Measurements from ENCODE around the gene RAP1A.

RAP1A gene

GRCh38 chr1:111571987-111572386, 47.6 kb upstream of the RAP1A start:
- 93% methylated on average over 2 of the region's 2 CpGs for WGBS

GRCh38 chr1:111576547-111576946, 43.0 kb upstream of the RAP1A start:
- Histone ChIP-seq H3K36me3 (ENCODE audit: control insufficient read depth in 1 of 2, insufficient read depth in 2 of 2, low read depth in 1 of 2, low read length in 2 of 2) (no peaks in the 10 kb centered on the region), H3K9me3 (ENCODE audit: control insufficient read depth, low read length) (no peaks in the 10 kb centered on the region), H3K14ac (ENCODE audit: low read length in 2 of 2) (no peak overlapping the region), H3K27ac (ENCODE audit: low read length, poor library complexity, severe bottlenecking) (no peak overlapping the region), H2BK15ac (ENCODE audit: low read depth, poor library complexity, severe bottlenecking) (no peak overlapping the region), H3K4me1 (ENCODE audit: control insufficient read depth, insufficient read depth, low read depth, low read length) (no peaks in the 10 kb centered on the region), H3K4me3 (ENCODE audit: insufficient read depth in 1 of 2, low read depth in 1 of 2, low read length in 2 of 2) (no peak overlapping the region), H3K9ac (ENCODE audit: low read length) (no peak overlapping the region), H3K4ac (ENCODE audit: low read depth in 1 of 2, low read length in 2 of 2) (no peak overlapping the region), H3K79me1 (replicated peaks; ENCODE audit: low read length, poor library complexity, severe bottlenecking) (no peaks in the 10 kb centered on the region), H2BK12ac (ENCODE audit: low read length in 2 of 2) (no peak overlapping the region), H2AK5ac (ENCODE audit: low read length, severe bottlenecking) (no peak overlapping the region), H2AFZ (ENCODE audit: low read depth, low read length) (no peak overlapping the region), H3K23ac (ENCODE audit: low read length in 2 of 2) (no peak overlapping the region), H2BK120ac (ENCODE audit: low read depth, low read length) (no peak overlapping the region), H2BK5ac (ENCODE audit: low read depth, low read length, poor library complexity, severe bottlenecking) (no peak overlapping the region), H4K91ac (ENCODE audit: low read length) (no peak overlapping the region), H3K18ac (ENCODE audit: low read depth in 1 of 2, low read length in 2 of 2) (no peak overlapping the region), H3K27me3 (ENCODE audit: control insufficient read depth in 1 of 2, insufficient read depth in 1 of 2, low read length in 2 of 2) (no peaks in the 10 kb centered on the region), H4K8ac (ENCODE audit: low read length) (no peak overlapping the region), H3K4me2 (ENCODE audit: low read length, poor library complexity, severe bottlenecking) (no peak overlapping the region)
- no peak for DNase-seq
- WGBS = 91% methylated on average over 5 of the region's 7 CpGs

More at GRCh38 chr1:111571987-111572386, 47.6 kb upstream of the RAP1A start:
- DNase-seq = no peak
- Histone ChIP-seq H2AK5ac (ENCODE audit: low read length, severe bottlenecking) (no peak overlapping the region), H3K9ac (ENCODE audit: low read length) (no peak overlapping the region), H3K4ac (ENCODE audit: low read depth in 1 of 2, low read length in 2 of 2) (no peak overlapping the region), H3K4me2 (ENCODE audit: low read length, poor library complexity, severe bottlenecking) (no peak overlapping the region), H2BK120ac (ENCODE audit: low read depth, low read length) (no peak overlapping the region), H2BK15ac (ENCODE audit: low read depth, poor library complexity, severe bottlenecking) (no peak overlapping the region), H3K27ac (ENCODE audit: low read length, poor library complexity, severe bottlenecking) (no peak overlapping the region), H3K79me1 (replicated peaks; ENCODE audit: low read length, poor library complexity, severe bottlenecking) (no peaks in the 10 kb centered on the region), H4K91ac (ENCODE audit: low read length) (no peak overlapping the region), H3K4me3 (ENCODE audit: insufficient read depth in 1 of 2, low read depth in 1 of 2, low read length in 2 of 2) (no peak overlapping the region), H2BK12ac (ENCODE audit: low read length in 2 of 2) (no peak overlapping the region), H3K4me1 (ENCODE audit: control insufficient read depth, insufficient read depth, low read depth, low read length) (peaks cover 2% of the 10 kb centered on the region), H3K36me3 (ENCODE audit: control insufficient read depth in 1 of 2, insufficient read depth in 2 of 2, low read depth in 1 of 2, low read length in 2 of 2) (no peaks in the 10 kb centered on the region), H2AFZ (ENCODE audit: low read depth, low read length) (no peak overlapping the region), H3K27me3 (ENCODE audit: control insufficient read depth in 1 of 2, insufficient read depth in 1 of 2, low read length in 2 of 2) (no peaks in the 10 kb centered on the region), H3K18ac (ENCODE audit: low read depth in 1 of 2, low read length in 2 of 2) (no peak overlapping the region), H4K8ac (ENCODE audit: low read length) (no peak overlapping the region), H3K14ac (ENCODE audit: low read length in 2 of 2) (no peak overlapping the region), H3K9me3 (ENCODE audit: control insufficient read depth, low read length) (no peaks in the 10 kb centered on the region), H3K23ac (ENCODE audit: low read length in 2 of 2) (no peak overlapping the region), H2BK5ac (ENCODE audit: low read depth, low read length, poor library complexity, severe bottlenecking) (no peak overlapping the region)

- Histone ChIP-seq H3K18ac (ENCODE audit: low read depth in 1 of 2, low read length in 2 of 2) (no peak overlapping the region), H3K4me2 (ENCODE audit: low read length, poor library complexity, severe bottlenecking) (no peak overlapping the region), H3K14ac (ENCODE audit: low read length in 2 of 2) (no peak overlapping the region), H2AFZ (ENCODE audit: low read depth, low read length) (no peak overlapping the region), H4K91ac (ENCODE audit: low read length) (no peak overlapping the region), H3K79me1 (replicated peaks; ENCODE audit: low read length, poor library complexity, severe bottlenecking) (no peaks in the 10 kb centered on the region), H3K9ac (ENCODE audit: low read length) (no peak overlapping the region), H2BK12ac (ENCODE audit: low read length in 2 of 2) (no peak overlapping the region), H3K4me3 (ENCODE audit: insufficient read depth in 1 of 2, low read depth in 1 of 2, low read length in 2 of 2) (no peak overlapping the region), H3K23ac (ENCODE audit: low read length in 2 of 2) (no peak overlapping the region), H3K9me3 (ENCODE audit: control insufficient read depth, low read length) (no peaks in the 10 kb centered on the region), H2BK120ac (ENCODE audit: low read depth, low read length) (no peak overlapping the region), H2AK5ac (ENCODE audit: low read length, severe bottlenecking) (no peak overlapping the region), H3K4ac (ENCODE audit: low read depth in 1 of 2, low read length in 2 of 2) (no peak overlapping the region), H3K27me3 (ENCODE audit: control insufficient read depth in 1 of 2, insufficient read depth in 1 of 2, low read length in 2 of 2) (no peaks in the 10 kb centered on the region), H4K8ac (ENCODE audit: low read length) (no peak overlapping the region), H3K27ac (ENCODE audit: low read length, poor library complexity, severe bottlenecking) (no peak overlapping the region), H3K4me1 (ENCODE audit: control insufficient read depth, insufficient read depth, low read depth, low read length) (peaks cover 2% of the 10 kb centered on the region), H2BK15ac (ENCODE audit: low read depth, poor library complexity, severe bottlenecking) (no peak overlapping the region), H3K36me3 (ENCODE audit: control insufficient read depth in 1 of 2, insufficient read depth in 2 of 2, low read depth in 1 of 2, low read length in 2 of 2) (no peaks in the 10 kb centered on the region), H2BK5ac (ENCODE audit: low read depth, low read length, poor library complexity, severe bottlenecking) (no peak overlapping the region)
- DNase-seq = no peak
- WGBS = 63% methylated on average over 2 of the region's 2 CpGs
Observed at GRCh38 chr1:111577814-111578213, 41.8 kb upstream of the RAP1A start.

GRCh38 chr1:111581166-111581565, 38.4 kb upstream of the RAP1A start:
- WGBS = 95% methylated on average over 2 of the region's 2 CpGs

More at GRCh38 chr1:111581166-111581565, 38.4 kb upstream of the RAP1A start:
- Histone ChIP-seq H2AK5ac (ENCODE audit: low read length, severe bottlenecking) (no peak overlapping the region), H2BK15ac (ENCODE audit: low read depth, poor library complexity, severe bottlenecking) (no peak overlapping the region), H3K18ac (ENCODE audit: low read depth in 1 of 2, low read length in 2 of 2) (no peak overlapping the region), H3K4me2 (ENCODE audit: low read length, poor library complexity, severe bottlenecking) (no peak overlapping the region), H2BK12ac (ENCODE audit: low read length in 2 of 2) (no peak overlapping the region), H3K36me3 (ENCODE audit: control insufficient read depth in 1 of 2, insufficient read depth in 2 of 2, low read depth in 1 of 2, low read length in 2 of 2) (no peaks in the 10 kb centered on the region), H3K9ac (ENCODE audit: low read length) (no peak overlapping the region), H4K8ac (ENCODE audit: low read length) (no peak overlapping the region), H4K91ac (ENCODE audit: low read length) (no peak overlapping the region), H3K4ac (ENCODE audit: low read depth in 1 of 2, low read length in 2 of 2) (no peak overlapping the region), H2BK120ac (ENCODE audit: low read depth, low read length) (no peak overlapping the region), H3K27ac (ENCODE audit: low read length, poor library complexity, severe bottlenecking) (no peak overlapping the region), H3K4me3 (ENCODE audit: insufficient read depth in 1 of 2, low read depth in 1 of 2, low read length in 2 of 2) (no peak overlapping the region), H2BK5ac (ENCODE audit: low read depth, low read length, poor library complexity, severe bottlenecking) (no peak overlapping the region), H3K14ac (ENCODE audit: low read length in 2 of 2) (no peak overlapping the region), H2AFZ (ENCODE audit: low read depth, low read length) (no peak overlapping the region), H3K9me3 (ENCODE audit: control insufficient read depth, low read length) (no peaks in the 10 kb centered on the region), H3K27me3 (ENCODE audit: control insufficient read depth in 1 of 2, insufficient read depth in 1 of 2, low read length in 2 of 2) (no peaks in the 10 kb centered on the region), H3K4me1 (ENCODE audit: control insufficient read depth, insufficient read depth, low read depth, low read length) (peaks cover 2% of the 10 kb centered on the region), H3K23ac (ENCODE audit: low read length in 2 of 2) (no peak overlapping the region), H3K79me1 (replicated peaks; ENCODE audit: low read length, poor library complexity, severe bottlenecking) (no peaks in the 10 kb centered on the region)
- no peak for DNase-seq

Data from mesenchymal stem cell (in vitro differentiated cells and primary cell).